Skeletal muscle satellite cell (primary cell): ENCODE results near the gene SLC33A1.
"Not testable (repeated sequence)": the region's sequence is repeated elsewhere in the genome, so short reads cannot be mapped to it uniquely, and the experiment has no call there.

Experiments used
- H3K27me3 ChIP-seq: 2 replicates; pipeline ENCODE4 v1.7.0; 2013; ENCODE audit warnings: low read length; ENCODE audit not compliant: control insufficient read depth, insufficient read depth
- H3K36me3 ChIP-seq: 2 replicates; pipeline ENCODE4 v1.7.0; 2013; ENCODE audit warnings: mild to moderate bottlenecking, control low read depth, low read length; ENCODE audit not compliant: insufficient read depth
- H3K4me1 ChIP-seq: 2 replicates; pipeline ENCODE4 v1.7.0; 2013; ENCODE audit warnings: low read length; ENCODE audit not compliant: control insufficient read depth, insufficient read depth
- H3K4me2 ChIP-seq: 2 replicates; pipeline ENCODE4 v1.7.0; 2013; ENCODE audit warnings: mild to moderate bottlenecking, low read length
- H3K4me3 ChIP-seq: 2 replicates; pipeline ENCODE4 v1.7.0; 2013; ENCODE audit warnings: low read length
- H3K9ac ChIP-seq: 2 replicates; pipeline ENCODE4 v1.7.0; 2013; ENCODE audit warnings: mild to moderate bottlenecking, low read depth, low read length, moderate library complexity
- H3K9me3 ChIP-seq: replicated peaks from 2 replicates; pipeline ENCODE4 v1.7.0; 2013; ENCODE audit warnings: mild to moderate bottlenecking, control low read depth, low read length

Gene SLC33A1

GRCh38 chr3:155860424-155860823, 6.2 kb upstream of the SLC33A1 start:
- not testable (repeated sequence) for H3K4me3 ChIP-seq, H3K4me1 ChIP-seq, H3K27me3 ChIP-seq, H3K4me2 ChIP-seq, H3K36me3 ChIP-seq, H3K9me3 ChIP-seq, H3K9ac ChIP-seq

GRCh38 chr3:155859859-155860258, 5.6 kb upstream of the SLC33A1 start:
- no peaks in the 10 kb centered on the region for H3K36me3 ChIP-seq
- H3K9me3 ChIP-seq, result no peaks in the 10 kb centered on the region
- H3K4me3 ChIP-seq, result no peak overlapping the region
- H3K27me3 ChIP-seq, result no peaks in the 10 kb centered on the region
- no peak overlapping the region for H3K9ac ChIP-seq
- peak overlapping the region; percentile 40 for H3K4me2 ChIP-seq
- peaks cover 3% of the 10 kb centered on the region for H3K4me1 ChIP-seq

GRCh38 chr3:155853214-155854140, 750 bp downstream of the SLC33A1 start:
- Histone ChIP-seq H3K9ac (peak overlapping the region; percentile 96), H3K27me3 (no peaks in the 10 kb centered on the region), H3K9me3 (no peaks in the 10 kb centered on the region), H3K4me1 (peaks cover 16% of the 10 kb centered on the region), H3K4me2 (peak overlapping the region; percentile 99), H3K4me3 (peak overlapping the region; percentile 87), H3K36me3 (peaks cover 3% of the 10 kb centered on the region)

- Histone ChIP-seq H3K9ac (peak overlapping the region; percentile 96), H3K27me3 (no peaks in the 10 kb centered on the region), H3K4me1 (peaks cover 16% of the 10 kb centered on the region), H3K4me3 (peak overlapping the region; percentile 87), H3K9me3 (no peaks in the 10 kb centered on the region), H3K4me2 (peak overlapping the region; percentile 99), H3K36me3 (peaks cover 8% of the 10 kb centered on the region)
Observed at GRCh38 chr3:155852341-155852740, 1.9 kb downstream of the SLC33A1 start.

GRCh38 chr3:155849404-155849803, 4.8 kb downstream of the SLC33A1 start:
- H3K4me1 ChIP-seq, result peaks cover 16% of the 10 kb centered on the region
- not testable (repeated sequence) for H3K9me3 ChIP-seq, H3K27me3 ChIP-seq, H3K9ac ChIP-seq, H3K4me2 ChIP-seq, H3K4me3 ChIP-seq, H3K36me3 ChIP-seq

- H3K9ac ChIP-seq, result no peak overlapping the region
- peaks cover 8% of the 10 kb centered on the region for H3K36me3 ChIP-seq
- H3K4me3 ChIP-seq, result no peak overlapping the region
- no peaks in the 10 kb centered on the region for H3K9me3 ChIP-seq
- H3K4me2 ChIP-seq, result no peak overlapping the region
- no peaks in the 10 kb centered on the region for H3K27me3 ChIP-seq
- peaks cover 16% of the 10 kb centered on the region for H3K4me1 ChIP-seq
Observed at GRCh38 chr3:155847993-155848392, 6.2 kb downstream of the SLC33A1 start.

- peaks cover 3% of the 10 kb centered on the region for H3K4me1 ChIP-seq
Observed at GRCh38 chr3:155846119-155846518, 8.1 kb downstream of the SLC33A1 start.

GRCh38 chr3:155843569-155843968, 10.7 kb downstream of the SLC33A1 start:
- H3K4me3 ChIP-seq, result no peak overlapping the region
- peaks cover 5% of the 10 kb centered on the region for H3K36me3 ChIP-seq
- H3K9ac ChIP-seq, result no peak overlapping the region
- H3K4me2 ChIP-seq, result no peak overlapping the region
- no peaks in the 10 kb centered on the region for H3K4me1 ChIP-seq
- no peaks in the 10 kb centered on the region for H3K9me3 ChIP-seq
- H3K27me3 ChIP-seq, result no peaks in the 10 kb centered on the region

More at GRCh38 chr3:155846119-155846518, 8.1 kb downstream of the SLC33A1 start:
- H3K4me2 ChIP-seq, result no peak overlapping the region
- H3K27me3 ChIP-seq, result no peaks in the 10 kb centered on the region
- no peak overlapping the region for H3K4me3 ChIP-seq
- H3K36me3 ChIP-seq, result peaks cover 5% of the 10 kb centered on the region
- no peaks in the 10 kb centered on the region for H3K9me3 ChIP-seq
- no peak overlapping the region for H3K9ac ChIP-seq

GRCh38 chr3:155835341-155836071, 18.7 kb downstream of the SLC33A1 start:
- Histone ChIP-seq H3K4me1 (no peaks in the 10 kb centered on the region), H3K9me3 (no peaks in the 10 kb centered on the region), H3K36me3 (peaks cover 11% of the 10 kb centered on the region), H3K9ac (no peak overlapping the region), H3K4me3 (no peak overlapping the region), H3K4me2 (no peak overlapping the region), H3K27me3 (no peaks in the 10 kb centered on the region)

GRCh38 chr3:155828490-155829098, 25.6 kb downstream of the SLC33A1 start:
- H3K36me3 ChIP-seq, result peaks cover 13% of the 10 kb centered on the region
- H3K4me1 ChIP-seq, H3K4me2 ChIP-seq, H3K27me3 ChIP-seq, H3K4me3 ChIP-seq, H3K9me3 ChIP-seq, H3K9ac ChIP-seq: not testable (repeated sequence)

GRCh38 chr3:155815030-155815545, 39.1 kb downstream of the SLC33A1 start:
- Histone ChIP-seq H3K4me2 (no peak overlapping the region), H3K4me3 (no peak overlapping the region), H3K9ac (no peak overlapping the region), H3K4me1 (no peaks in the 10 kb centered on the region), H3K36me3 (no peaks in the 10 kb centered on the region), H3K27me3 (no peaks in the 10 kb centered on the region), H3K9me3 (no peaks in the 10 kb centered on the region)
